HL-60/S4 treated with phorbol 12-myristate 13-acetate at 8.2 ng/mL for 4 days and 3 days (cell line): ENCODE results near the gene DOCK3.
"Not testable (repeated sequence)": the region's sequence is repeated elsewhere in the genome, so short reads cannot be mapped to it uniquely, and the experiment has no call there.

Source experiments
- in situ Hi-C: fragments of 300-500 bp; cut with MboI; formaldehyde crosslinking; loops from 2 replicates; pipeline ENCODE4 v1.15.0; 2022; ENCODE audit warnings: low sequenced_read_pairs

The DOCK3 gene

DNA sequence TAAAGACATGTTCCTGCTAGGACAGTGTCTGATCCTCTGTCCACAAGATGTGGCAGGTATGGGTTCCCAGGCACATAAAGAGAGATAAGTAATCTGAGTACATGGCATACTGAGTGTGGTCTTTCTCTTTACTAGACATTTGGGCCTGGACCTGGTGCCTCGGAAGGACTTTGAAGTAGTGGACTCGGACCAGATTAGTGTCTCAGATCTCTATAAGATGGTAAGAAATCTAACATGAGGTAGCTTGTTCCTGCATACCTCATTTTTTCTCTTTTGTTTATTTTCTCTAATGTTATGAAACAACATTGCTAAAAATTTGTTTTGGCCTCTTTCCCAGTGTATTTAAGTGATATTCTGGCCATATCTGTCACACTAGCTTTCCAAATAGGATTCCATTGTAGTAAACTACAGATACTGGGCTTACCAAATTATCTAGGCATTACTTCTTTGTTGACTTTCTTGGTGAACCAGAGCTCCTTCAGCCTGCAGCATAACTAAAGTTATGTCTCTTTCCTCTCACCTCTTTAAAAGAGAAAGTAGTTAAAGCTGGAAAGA is 400.6 kb downstream of the DOCK3 start:
- in situ Hi-C loops, result no loop called here

- in situ Hi-C loops, result no loop called here
Observed at GRCh38 chr3:51082363-51082762, 407.6 kb downstream of the DOCK3 start.

GRCh38 chr3:51083490-51083889 is 408.8 kb downstream of the DOCK3 start:
- in situ Hi-C loops, result no loop called here

- in situ Hi-C loops, result not testable (repeated sequence)
Observed at GRCh38 chr3:51092141-51092540, 417.4 kb downstream of the DOCK3 start.

- in situ Hi-C loops, result not testable (repeated sequence)
Observed at GRCh38 chr3:51094838-51095237, 420.1 kb downstream of the DOCK3 start.

- in situ Hi-C loops, result no loop called here
Observed at GRCh38 chr3:51099794-51100535, 425.2 kb downstream of the DOCK3 start.

DNA sequence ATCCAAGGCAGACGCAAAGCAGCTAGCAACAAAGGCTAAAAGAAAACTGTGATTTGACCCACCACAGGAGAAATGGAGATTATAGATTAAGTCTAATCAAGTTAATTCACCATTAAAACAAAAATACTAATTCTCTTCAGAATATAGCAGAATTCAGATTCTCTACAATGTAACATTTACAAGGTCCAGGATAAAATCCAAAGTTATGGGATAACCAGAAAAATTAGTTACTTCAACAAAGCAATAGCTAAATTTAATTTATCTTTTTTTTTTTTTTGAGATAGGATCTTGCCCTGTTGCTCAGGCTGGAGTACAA is 425.8 kb downstream of the DOCK3 start:
- in situ Hi-C loops, result no loop called here

GRCh38 chr3:51102396-51102795 is 427.7 kb downstream of the DOCK3 start:
- in situ Hi-C loops, result no loop called here

DNA sequence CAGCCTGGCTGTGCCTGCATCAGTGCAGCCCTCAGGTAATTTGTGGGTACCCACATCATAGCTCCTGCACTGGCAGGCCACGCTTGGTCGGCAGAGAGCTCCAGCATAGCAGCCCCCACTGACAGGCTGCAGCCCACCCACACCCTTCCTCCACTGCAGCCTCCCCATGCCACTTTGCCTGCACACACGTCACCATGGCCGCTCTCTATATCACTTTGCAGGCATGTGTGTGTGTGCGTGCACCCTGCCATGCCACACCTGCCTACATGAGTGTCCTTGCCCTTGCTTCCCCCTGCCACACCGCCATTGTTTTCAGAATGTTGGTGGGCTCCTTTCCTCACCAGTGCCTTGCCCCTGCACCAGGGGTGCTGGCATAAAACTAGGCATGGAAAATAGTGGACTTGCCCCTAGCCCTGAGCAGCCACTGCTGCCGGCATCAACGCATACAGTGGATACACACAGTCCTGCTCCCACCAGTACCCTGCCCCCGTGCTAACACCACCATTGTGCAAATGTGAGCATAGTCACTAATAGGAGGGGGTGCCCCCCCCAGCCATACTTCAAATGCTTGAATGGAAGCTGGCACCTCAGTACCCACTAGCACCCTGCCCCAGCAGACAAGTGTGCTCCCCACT is 431.6 kb downstream of the DOCK3 start:
- in situ Hi-C loops, result no loop called here

- in situ Hi-C loops, result no loop called here
Observed at GRCh38 chr3:51110586-51110985, 435.9 kb downstream of the DOCK3 start.

DNA sequence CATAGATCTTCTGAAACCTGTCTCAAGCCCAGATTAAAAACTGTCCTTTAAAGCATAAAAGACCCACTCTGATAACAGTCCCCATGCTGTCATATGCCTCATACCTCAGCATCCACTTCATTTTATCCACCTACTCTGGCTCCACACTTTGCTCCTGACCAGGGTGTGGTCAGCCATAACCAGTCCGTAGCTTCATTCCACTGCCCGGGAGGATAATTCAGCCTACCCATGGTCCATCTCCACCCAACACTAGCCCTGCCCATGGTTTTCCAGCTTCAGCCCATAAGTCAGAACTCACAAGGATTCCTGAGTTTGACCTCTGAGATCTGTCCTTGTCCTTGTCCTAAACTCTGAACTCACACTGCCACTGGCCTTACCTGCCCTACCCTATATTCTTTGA is 448.2 kb downstream of the DOCK3 start:
- in situ Hi-C loops, result no loop called here

DNA sequence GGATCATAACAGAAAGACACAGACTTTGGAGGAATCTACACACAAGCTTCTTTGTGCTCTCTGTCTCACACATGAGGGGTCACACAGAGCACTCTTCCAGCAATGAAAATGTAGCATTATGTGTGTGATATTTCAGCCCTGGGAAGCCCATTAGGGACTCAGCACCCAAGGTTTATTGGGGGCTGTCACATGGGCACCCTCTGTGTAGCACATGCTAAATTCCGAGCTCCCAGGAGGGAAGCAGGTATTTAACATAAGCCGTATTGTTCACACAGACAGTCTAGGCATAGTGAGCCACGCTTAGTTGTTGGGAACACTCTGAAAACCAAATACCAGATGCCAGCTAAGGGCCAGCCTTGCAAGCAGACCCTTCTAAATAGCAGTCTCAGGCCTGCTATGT is 448.8 kb downstream of the DOCK3 start:
- in situ Hi-C loops, result no loop called here

DNA sequence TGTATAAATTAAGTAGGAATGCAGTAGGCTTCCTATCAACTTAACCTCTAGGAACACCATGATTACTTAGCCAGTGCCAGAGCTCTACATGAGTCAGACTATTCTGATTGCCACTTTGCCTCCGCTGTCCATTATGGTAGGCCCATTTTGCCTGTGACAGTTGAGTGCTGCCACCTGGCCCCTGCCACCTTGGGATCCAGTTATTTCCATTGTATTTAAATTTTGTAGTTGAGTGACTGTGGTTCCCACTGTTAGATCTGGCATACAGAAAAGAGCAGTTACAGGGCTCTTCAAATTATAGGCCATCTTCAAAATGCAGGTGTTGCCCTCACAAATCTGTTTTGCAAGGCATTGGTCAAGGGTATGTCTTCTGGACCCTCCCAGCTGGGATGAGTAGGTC is 456.9 kb downstream of the DOCK3 start:
- in situ Hi-C loops, result not testable (repeated sequence)

- in situ Hi-C loops, result no loop called here
Observed at GRCh38 chr3:51137715-51138114, 463.0 kb downstream of the DOCK3 start.

DNA sequence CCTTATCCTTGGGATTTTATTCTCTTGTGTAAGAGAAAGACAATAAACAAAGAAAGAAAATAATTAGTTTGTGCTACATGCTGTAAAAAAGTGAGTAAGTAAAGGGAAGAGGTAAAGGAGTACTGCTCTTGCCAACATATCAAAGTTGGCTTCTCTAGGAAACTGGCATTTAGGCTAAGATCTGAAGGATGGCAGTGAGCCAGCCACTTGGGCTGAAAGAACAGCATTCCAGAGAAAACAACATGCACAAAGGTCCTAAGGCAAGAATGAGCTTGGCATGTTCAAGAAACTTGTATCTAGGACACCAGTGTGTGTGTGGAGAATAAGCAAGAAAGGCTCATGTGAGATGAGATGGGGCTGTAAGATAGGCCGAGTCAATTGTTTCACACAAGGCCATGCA is 464.9 kb downstream of the DOCK3 start:
- in situ Hi-C loops, result no loop called here

- in situ Hi-C loops, result no loop called here
Observed at GRCh38 chr3:51141573-51141972, 466.8 kb downstream of the DOCK3 start.

- in situ Hi-C loops, result no loop called here
Observed at GRCh38 chr3:51145811-51146585, 471.3 kb downstream of the DOCK3 start.

DNA sequence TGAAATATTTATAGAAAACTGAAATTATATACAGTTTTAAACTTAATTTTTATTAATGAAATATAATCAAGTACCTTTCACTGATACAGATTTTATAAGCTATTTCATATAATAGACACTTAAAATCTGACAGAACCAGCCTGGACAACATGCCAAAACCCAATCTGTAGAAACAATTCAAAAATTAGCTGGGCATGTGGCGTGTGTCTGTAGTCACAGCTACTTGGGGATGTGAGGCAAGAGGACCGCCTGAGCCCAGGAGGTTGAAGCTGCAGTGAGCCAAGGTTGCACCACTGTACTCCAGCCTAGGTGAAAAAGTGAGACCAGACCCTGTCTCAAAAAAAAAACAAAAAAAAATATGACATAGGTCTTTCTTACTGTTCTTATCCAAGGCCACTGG is 472.1 kb downstream of the DOCK3 start:
- in situ Hi-C loops, result no loop called here

DNA sequence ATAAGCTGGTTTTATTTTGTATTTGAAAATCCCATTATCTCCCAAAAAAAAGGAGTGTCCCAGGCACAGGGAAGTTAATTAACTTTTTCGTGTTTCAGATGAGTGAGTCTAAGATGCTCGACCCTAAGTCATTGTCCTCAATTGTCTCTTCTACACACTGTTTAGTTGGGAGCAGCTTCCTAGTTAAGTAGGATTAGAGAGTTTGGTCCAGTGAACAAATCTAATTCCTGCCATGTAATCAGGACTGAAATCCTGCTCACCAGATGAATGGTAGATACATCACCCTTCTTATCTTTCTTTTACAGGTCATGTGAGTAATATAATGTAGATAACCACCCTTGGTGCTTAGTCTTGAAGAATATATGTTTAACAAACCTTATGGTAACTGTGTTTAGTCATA is 481.4 kb downstream of the DOCK3 start:
- in situ Hi-C loops, result no loop called here

DNA sequence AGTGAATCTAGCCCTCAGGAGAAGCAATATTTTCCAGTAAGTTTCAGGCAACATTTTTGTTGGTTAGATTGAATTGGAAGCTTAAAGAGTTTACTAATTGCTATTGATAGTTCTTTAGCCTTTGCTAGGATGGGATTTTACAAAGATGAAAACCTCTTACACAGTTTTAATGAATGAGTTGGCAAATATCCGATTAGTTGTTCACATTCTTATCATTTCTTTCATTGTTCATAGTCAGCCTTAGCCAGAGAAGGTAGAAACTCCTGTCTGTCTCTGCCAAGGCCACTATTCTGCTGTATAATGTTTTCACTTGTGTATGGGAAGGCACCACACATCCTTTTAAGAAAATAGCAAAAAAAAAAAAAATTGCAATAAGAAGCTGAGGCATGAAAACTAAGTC is 488.3 kb downstream of the DOCK3 start:
- in situ Hi-C loops, result no loop called here

DNA sequence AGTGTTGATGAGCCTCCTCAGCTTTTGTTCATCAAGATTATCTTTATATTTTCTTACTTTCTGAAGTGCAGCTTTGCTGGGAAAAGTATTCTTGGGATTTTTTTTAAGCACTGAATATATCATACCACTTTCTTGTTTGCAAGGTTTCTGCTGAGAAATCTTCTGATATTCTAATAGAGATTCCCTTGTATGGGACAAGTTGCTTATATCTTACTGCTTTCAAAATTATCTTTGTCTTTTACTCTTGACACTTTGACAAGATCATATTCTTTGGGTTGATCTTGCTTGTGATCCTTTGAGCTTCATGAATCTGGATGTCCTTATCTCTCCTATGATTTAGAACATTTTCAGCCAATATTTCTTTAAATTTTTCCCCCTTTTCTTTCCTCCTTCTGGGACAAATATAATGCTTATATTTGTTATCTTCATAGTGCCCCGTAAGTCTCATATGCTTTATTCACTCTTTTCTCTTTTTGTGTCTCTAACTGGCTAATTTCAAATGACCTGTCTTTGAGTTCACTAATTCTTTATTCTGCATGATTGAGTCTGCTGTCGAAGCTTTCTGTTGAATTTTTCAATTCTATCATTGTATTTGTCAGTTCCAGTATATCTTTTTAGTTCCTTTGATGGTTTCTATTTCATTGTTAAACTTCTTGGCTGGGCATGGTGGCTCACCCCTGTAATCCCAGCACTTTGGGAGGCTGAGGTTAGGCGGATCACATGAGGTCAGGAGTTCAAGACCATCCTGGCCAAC is 499.0 kb downstream of the DOCK3 start:
- in situ Hi-C loops, result no loop called here
